ENCODE data around the gene FLYWCH2.

FLYWCH2 gene

DNA sequence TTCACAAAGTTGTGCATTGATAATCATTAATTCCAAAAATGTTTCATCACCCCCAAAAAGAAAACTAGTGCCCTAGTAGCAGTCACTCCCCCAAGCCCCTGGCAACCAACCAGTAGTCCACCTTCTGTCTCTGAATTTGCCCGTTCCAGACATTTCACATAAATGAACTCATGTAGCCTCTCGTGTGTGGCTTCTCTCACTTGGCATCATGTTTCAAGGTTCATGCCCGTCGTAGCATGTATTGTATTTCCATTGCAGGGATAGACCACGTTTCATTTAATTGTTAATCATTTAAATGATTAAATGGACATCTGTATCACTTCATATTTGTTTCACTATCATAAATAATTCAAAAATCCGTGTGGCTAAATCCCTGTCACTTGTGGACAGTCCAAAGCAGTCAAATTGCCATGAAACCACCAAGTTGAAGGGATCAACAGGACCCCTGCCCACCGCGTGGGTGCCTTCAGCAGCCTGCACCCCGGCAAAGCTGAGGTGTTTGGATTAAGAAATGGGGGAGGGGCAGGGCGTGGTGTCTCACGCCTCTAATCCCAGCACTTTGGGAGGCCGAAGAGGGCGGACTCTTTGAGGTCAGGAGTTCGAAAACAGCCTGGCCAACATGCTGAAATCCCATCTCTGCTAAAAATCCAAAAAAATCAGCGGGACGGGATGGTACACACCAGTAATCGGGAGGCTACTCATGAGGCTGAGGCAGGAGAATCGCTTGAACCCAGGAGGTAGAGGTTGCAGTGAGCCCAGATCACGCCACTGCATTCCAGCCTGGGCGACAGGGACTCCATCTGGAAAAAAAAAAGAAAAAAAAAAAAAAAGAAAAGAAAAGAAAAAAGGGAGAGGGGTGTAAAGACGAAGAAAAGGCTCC is 8.7 kb upstream of the FLYWCH2 start:
- TF ChIP-seq ZNF335 (tag by site-specific recombination; conservative IDR thresholded peaks at IDR 0.05): peak; percentile 71
- peak; percentile 14; the same call in 1 of the 2 replicates for TF ChIP-seq GFI1B (tag by site-specific recombination; IDR thresholded peaks at IDR 0.05)
- TF ChIP-seq ZNF311 (tag by site-specific recombination; IDR thresholded peaks at IDR 0.05; ENCODE audit: borderline replicate concordance): no peak
- TF ChIP-seq ZFHX2 (tag by site-specific recombination; conservative IDR thresholded peaks at IDR 0.05): 0 out of 2 replicates have a peak, but pooled peaks have one; percentile 7
- TF ChIP-seq ZNF707 (tag by site-specific recombination; IDR thresholded peaks at IDR 0.05): no peak
- TF ChIP-seq PRDM1 (tag by site-specific recombination; IDR thresholded peaks at IDR 0.05): peak; percentile 95
- H3K4me1 ChIP-seq (ENCODE audit: control insufficient read depth, insufficient read depth, low read length): no peaks in the 10 kb centered on the region; the same call in 1 of the 2 replicates
- H3K36me3 ChIP-seq (ENCODE audit: control insufficient read depth in 2 of 2, insufficient read depth in 1 of 2, low read length in 2 of 2): no peaks in the 10 kb centered on the region
- CTCF ChIA-PET: interaction anchor here (0.5 to 4.4 kb wide), 10 partner anchors 11 to 53 kb away, joined by 3 to 31 read pairs (median 3); no protein-coding TSS in a partner anchor
- no peak overlapping the region for H3K4me3 ChIP-seq (ENCODE audit: low read depth, low read length)
- POLR2A ChIA-PET: interaction anchor here (0.7 to 1.1 kb wide), 2 partner anchors 18 to 31 kb away, joined by 4 read pairs; no protein-coding TSS in a partner anchor
- no peaks in the 10 kb centered on the region for H3K9me3 ChIP-seq (ENCODE audit: control insufficient read depth, insufficient read depth, low read depth, low read length)
- no peak overlapping the region for H3K27ac ChIP-seq (ENCODE audit: extremely low read depth, low read depth, low read length)

DNA sequence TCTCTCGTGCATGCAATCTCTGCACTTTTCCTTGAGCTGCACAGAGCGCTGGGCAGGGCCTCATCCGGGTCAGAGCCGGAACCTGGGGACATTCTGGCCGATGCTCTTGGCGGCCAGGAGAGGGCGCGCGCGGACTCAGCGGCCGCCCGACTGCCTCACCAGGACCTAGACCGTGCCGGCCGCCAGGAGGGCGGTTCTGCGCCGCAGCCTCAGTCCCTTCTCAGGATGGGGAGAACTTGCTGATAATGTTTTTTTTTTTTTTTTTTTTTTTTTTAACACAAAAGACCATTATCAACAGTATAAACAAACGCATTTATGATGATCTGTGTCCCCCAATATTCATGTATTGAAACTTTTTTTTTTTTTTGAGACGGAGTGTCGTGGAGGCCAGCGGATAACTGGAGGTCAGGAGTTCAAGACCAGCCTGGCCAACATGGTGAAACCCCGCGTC is 8.1 kb upstream of the FLYWCH2 start:
- Histone ChIP-seq H3K4me3 (ENCODE audit: low read depth, low read length) (no peak overlapping the region), H3K4me1 (ENCODE audit: control insufficient read depth, insufficient read depth, low read length) (no peaks in the 10 kb centered on the region; the same call in 1 of the 2 replicates), H3K9me3 (ENCODE audit: control insufficient read depth, insufficient read depth, low read depth, low read length) (no peaks in the 10 kb centered on the region), H3K27ac (ENCODE audit: extremely low read depth, low read depth, low read length) (no peak overlapping the region), H3K36me3 (ENCODE audit: control insufficient read depth in 2 of 2, insufficient read depth in 1 of 2, low read length in 2 of 2) (no peaks in the 10 kb centered on the region)
- CTCF ChIA-PET: interaction anchor here (0.5 to 3.9 kb wide), 9 partner anchors 12 to 52 kb away, joined by 3 to 16 read pairs (median 3); no protein-coding TSS in a partner anchor
- POLR2A ChIA-PET: interaction anchor here (1.1 kb wide), 1 partner anchor 31 kb away, joined by 4 read pairs; no protein-coding TSS in a partner anchor
- no peak for TF ChIP-seq ZNF510 (tag by site-specific recombination; IDR thresholded peaks at IDR 0.05; ENCODE audit: insufficient replicate concordance)
- TF ChIP-seq ZXDB (tag by site-specific recombination; IDR thresholded peaks at IDR 0.05): no peak
- no peak for TF ChIP-seq ZNF146 (tag by site-specific recombination; IDR thresholded peaks at IDR 0.05)
- TF ChIP-seq ZNF560 (tag by site-specific recombination; IDR thresholded peaks at IDR 0.05; ENCODE audit: borderline replicate concordance): no peak
- TF ChIP-seq WT1 (tag by site-specific recombination; IDR thresholded peaks at IDR 0.05): no peak
- TF ChIP-seq KLF7 (tag by site-specific recombination; IDR thresholded peaks at IDR 0.05; ENCODE audit: borderline replicate concordance): no peak
- TF ChIP-seq ZNF664 (tag by site-specific recombination; IDR thresholded peaks at IDR 0.05): no peak
- TF ChIP-seq ZNF24 (tag by site-specific recombination; IDR thresholded peaks at IDR 0.05): no peak
- TF ChIP-seq, protein P1, sequence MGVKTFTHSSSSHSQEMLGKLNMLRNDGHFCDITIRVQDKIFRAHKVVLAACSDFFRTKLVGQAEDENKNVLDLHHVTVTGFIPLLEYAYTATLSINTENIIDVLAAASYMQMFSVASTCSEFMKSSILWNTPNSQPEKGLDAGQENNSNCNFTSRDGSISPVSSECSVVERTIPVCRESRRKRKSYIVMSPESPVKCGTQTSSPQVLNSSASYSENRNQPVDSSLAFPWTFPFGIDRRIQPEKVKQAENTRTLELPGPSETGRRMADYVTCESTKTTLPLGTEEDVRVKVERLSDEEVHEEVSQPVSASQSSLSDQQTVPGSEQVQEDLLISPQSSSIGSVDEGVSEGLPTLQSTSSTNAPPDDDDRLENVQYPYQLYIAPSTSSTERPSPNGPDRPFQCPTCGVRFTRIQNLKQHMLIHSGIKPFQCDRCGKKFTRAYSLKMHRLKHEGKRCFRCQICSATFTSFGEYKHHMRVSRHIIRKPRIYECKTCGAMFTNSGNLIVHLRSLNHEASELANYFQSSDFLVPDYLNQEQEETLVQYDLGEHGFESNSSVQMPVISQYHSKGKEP (tag by site-specific recombination; IDR thresholded peaks at IDR 0.05): no peak
- TF ChIP-seq ZNF768 (tag by site-specific recombination; IDR thresholded peaks at IDR 0.05): no peak
- TF ChIP-seq ZNF138 (tag by site-specific recombination; IDR thresholded peaks at IDR 0.05; ENCODE audit: borderline replicate concordance): no peak
- TF ChIP-seq, protein P2, sequence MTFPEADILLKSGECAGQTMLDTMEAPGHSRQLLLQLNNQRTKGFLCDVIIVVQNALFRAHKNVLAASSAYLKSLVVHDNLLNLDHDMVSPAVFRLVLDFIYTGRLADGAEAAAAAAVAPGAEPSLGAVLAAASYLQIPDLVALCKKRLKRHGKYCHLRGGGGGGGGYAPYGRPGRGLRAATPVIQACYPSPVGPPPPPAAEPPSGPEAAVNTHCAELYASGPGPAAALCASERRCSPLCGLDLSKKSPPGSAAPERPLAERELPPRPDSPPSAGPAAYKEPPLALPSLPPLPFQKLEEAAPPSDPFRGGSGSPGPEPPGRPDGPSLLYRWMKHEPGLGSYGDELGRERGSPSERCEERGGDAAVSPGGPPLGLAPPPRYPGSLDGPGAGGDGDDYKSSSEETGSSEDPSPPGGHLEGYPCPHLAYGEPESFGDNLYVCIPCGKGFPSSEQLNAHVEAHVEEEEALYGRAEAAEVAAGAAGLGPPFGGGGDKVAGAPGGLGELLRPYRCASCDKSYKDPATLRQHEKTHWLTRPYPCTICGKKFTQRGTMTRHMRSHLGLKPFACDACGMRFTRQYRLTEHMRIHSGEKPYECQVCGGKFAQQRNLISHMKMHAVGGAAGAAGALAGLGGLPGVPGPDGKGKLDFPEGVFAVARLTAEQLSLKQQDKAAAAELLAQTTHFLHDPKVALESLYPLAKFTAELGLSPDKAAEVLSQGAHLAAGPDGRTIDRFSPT (tag by site-specific recombination; IDR thresholded peaks at IDR 0.05): no peak
- TF ChIP-seq YY1 (tag by site-specific recombination; IDR thresholded peaks at IDR 0.05): no peak
- no peak for TF ChIP-seq MYNN (tag by site-specific recombination; IDR thresholded peaks at IDR 0.05; ENCODE audit: borderline replicate concordance)
- TF ChIP-seq, protein P3, sequence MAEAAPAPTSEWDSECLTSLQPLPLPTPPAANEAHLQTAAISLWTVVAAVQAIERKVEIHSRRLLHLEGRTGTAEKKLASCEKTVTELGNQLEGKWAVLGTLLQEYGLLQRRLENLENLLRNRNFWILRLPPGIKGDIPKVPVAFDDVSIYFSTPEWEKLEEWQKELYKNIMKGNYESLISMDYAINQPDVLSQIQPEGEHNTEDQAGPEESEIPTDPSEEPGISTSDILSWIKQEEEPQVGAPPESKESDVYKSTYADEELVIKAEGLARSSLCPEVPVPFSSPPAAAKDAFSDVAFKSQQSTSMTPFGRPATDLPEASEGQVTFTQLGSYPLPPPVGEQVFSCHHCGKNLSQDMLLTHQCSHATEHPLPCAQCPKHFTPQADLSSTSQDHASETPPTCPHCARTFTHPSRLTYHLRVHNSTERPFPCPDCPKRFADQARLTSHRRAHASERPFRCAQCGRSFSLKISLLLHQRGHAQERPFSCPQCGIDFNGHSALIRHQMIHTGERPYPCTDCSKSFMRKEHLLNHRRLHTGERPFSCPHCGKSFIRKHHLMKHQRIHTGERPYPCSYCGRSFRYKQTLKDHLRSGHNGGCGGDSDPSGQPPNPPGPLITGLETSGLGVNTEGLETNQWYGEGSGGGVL (tag by site-specific recombination; IDR thresholded peaks at IDR 0.05): no peak
- no peak for TF ChIP-seq MZF1 (tag by site-specific recombination; IDR thresholded peaks at IDR 0.05; ENCODE audit: borderline replicate concordance)
- no peak for TF ChIP-seq EGR2 (tag by site-specific recombination; IDR thresholded peaks at IDR 0.05; ENCODE audit: low read depth)
- TF ChIP-seq, protein P4, sequence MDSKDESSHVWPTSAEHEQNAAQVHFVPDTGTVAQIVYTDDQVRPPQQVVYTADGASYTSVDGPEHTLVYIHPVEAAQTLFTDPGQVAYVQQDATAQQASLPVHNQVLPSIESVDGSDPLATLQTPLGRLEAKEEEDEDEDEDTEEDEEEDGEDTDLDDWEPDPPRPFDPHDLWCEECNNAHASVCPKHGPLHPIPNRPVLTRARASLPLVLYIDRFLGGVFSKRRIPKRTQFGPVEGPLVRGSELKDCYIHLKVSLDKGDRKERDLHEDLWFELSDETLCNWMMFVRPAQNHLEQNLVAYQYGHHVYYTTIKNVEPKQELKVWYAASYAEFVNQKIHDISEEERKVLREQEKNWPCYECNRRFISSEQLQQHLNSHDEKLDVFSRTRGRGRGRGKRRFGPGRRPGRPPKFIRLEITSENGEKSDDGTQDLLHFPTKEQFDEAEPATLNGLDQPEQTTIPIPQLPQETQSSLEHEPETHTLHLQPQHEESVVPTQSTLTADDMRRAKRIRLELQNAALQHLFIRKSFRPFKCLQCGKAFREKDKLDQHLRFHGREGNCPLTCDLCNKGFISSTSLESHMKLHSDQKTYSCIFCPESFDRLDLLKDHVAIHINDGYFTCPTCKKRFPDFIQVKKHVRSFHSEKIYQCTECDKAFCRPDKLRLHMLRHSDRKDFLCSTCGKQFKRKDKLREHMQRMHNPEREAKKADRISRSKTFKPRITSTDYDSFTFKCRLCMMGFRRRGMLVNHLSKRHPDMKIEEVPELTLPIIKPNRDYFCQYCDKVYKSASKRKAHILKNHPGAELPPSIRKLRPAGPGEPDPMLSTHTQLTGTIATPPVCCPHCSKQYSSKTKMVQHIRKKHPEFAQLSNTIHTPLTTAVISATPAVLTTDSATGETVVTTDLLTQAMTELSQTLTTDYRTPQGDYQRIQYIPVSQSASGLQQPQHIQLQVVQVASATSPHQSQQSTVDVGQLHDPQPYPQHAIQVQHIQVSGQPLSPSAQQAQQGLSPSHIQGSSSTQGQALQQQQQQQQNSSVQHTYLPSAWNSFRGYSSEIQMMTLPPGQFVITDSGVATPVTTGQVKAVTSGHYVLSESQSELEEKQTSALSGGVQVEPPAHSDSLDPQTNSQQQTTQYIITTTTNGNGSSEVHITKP (tag by site-specific recombination; IDR thresholded peaks at IDR 0.05): peak; percentile 26; the same call in 1 of the 2 replicates

Data from HEK293 (cell line).